ENCODE results near the gene JPH4. TPM values are rescaled to one million over a fixed set of nuclear protein-coding genes. Genes with fewer than 3 reads are reported as not detected.

Gene JPH4
- total RNA-seq, 1 donor from 2014 or later: 0.13 TPM

DNA sequence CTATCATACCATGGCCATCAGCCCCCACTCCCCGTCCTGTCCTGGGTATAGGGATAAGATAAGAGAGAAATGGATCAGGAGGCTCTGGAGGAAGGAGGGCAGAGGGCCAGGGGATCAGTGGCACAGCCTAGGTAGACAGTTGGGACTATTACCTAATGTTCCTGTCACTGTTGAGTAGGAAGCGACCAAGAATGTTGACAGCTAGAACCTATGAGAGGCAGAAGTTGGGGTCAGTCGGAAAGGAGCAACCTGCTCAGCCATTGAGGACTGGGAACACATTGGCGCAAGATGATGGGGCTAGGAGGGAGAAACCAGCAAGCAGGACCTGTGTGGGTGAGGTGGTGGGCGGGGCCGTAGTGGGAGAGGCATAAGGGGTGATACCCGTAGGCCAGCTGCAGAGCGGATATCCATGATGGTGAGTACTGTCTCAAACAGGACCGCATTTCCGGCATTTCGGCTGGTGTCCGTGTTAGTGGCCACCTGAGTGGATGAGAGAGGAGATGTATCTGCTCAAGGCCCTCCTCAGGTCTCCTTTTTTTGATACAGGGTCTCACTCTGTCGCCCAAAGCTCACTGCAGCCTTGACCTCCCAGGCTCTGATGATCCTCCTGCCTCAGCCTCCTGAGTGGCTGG, 14.3 kb downstream of the JPH4 start:
- no peak for DNase-seq (ENCODE audit: low read depth in 2 of 2)

DNA sequence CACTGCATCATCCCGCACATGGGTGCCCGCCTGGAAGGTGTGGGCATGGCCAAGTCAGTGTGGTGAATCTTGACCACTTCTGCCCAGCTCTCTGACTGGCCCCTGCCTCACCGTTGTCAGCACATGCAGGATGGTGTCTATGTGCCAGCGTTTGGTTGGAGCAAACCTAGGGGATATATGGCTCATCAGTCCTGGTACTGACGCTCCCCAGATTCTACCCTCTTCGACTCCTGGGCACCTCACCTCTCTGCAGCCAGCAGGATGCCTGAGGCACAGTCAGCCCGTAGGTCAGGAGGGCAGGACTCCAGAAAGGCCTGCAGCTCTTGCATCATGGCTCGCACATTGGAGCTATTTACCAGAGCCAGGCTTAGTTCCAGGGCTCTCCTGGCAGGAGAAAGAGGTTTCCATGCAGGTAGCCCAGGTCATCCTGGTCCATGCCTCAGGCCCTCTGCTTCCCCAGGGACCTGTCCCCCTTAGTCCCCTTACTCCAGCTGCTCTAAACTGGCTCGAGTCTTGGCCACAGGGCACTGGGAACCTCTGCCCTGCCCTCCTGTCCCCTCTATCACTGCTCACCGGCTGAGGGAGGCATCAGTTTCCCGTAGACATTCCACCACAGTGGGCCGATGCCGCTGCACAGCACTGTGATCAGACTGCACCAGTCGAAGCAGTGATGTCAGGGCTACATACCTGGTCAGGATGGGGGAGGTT, 15.0 kb downstream of the JPH4 start:
- DNase-seq (ENCODE audit: low read depth in 2 of 2): no peak

DNA sequence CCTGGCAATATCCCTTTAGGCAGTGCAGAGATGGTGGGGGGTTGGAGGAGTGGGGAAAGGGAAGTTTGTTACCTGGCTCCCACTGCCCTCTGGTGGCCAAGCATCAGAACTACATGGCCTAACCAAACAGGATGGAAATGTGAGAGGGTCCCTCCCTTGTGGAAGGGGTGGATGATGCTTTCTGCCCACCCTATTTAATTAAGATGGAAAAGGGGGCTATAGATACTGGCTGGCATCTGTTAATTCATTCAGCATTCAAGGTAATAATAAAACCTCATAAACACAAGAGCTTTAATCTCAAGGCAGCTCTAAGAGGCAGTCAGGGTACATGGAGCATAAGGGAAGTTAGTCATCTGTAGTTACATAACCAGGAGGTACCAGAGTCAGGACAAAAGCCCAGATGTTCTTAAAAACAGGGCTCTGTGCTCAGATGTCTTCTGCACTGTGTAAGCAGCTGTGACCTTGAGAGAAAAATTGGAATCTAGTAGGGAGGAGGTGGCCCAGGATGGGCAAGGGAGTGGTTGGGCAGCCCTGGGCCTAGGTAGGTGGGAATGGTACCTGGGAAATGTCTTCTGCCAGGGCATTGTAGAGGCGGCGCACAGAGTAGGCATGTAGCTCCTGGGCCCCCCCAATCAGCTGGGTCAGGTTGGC, 15.6 kb downstream of the JPH4 start:
- DNase-seq (ENCODE audit: low read depth in 2 of 2): peak; percentile 30 to 54

DNA sequence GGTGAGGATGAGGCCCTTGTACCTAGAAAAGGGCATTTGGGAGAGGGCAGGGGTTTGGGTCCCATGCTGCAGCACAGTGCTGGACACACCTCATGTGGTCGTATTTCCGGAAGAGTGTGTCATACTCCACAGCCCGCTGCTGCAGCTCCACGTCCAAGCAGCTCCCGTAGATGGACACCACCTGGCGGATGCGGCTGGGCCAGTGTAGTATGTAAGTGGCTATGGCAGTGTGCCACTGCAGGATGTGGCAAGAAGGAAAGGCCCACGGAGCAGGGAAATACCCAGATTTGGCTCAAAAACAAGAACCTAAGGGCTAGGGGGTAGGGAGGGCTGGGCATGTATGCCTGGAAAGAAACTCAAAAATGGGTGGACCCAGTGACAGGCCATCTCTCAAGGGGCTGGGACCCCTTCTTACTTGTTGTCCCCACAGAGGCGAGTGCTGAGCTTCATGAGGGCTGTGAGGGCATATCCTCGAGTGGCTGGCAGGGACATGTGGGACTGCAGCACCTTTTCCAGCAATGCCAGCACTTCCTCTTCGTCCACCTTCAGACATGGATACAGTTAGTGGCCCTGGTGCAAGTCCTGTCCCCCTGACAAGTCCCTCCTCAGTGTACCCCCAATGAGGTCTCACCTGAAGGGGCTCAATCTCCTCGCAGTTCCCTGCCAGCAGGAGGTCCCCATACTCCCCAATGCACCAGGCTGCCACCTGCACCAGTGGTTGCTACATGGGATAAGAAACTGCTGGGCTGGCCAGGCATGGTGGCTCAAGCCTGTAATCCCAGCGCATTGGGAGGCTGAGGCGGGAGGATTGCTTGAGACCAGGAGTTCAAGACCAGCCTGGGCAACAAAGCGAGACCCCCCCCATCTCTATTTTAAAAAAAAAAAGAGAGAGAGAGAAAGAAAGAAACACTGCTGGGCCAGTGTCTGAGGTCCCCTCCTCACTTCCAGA, 16.4 kb downstream of the JPH4 start:
- DNase-seq (ENCODE audit: low read depth in 2 of 2): no peak

- no peak for DNase-seq (ENCODE audit: low read depth in 2 of 2)
These were observed 17.3 kb downstream of the JPH4 start for GRCh38 chr14:23561259-23561658.

- DNase-seq (ENCODE audit: low read depth in 2 of 2): no peak
These were observed 18.6 kb downstream of the JPH4 start for GRCh38 chr14:23559926-23560520.

DNA sequence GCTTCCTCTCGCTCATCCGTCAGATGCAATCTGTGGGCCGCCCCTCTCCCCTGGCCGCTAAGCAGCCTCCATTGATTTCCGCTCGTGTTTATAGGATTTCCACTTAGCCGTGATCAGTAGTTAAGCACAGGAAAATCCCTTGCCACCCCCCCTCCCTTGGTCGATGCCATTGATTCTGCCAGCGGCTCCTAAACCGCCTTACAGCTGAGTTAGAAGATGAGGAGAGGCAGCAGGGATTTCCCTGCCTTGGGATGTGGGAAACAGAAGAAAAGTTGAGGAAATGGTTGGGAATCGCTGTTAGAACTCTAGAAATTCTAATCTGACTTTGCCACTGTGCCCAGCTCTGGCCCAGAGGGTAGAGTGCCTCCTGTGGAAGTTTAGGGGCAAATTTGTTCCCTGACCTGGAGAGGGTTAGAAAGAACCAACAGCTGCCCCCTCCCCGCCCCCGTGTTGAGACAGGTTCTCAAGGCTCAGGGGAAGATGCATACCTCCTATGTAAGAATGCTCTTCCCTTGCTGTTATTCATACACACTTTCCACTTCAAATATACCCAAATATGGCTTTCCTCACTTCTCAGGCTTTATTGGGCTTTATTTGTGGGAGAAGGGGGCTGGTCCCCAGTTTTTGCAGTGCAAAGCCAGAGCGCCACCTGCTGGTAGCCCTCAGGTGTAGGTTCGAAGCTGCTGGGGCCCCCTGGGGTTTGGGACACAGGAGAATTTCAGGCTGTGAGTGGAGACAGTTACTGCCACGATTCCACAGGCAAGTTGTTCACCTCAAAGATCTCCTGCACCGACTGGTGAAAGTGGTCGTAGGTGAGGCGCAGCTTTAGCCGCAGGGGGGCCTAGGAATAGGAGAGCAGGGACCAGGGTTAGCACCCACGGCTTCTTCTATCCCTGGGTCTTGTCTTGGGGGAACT, 19.3 kb downstream of the JPH4 start:
- DNase-seq (ENCODE audit: low read depth in 2 of 2): peak in 1 of 2 donors; percentile 57

DNA sequence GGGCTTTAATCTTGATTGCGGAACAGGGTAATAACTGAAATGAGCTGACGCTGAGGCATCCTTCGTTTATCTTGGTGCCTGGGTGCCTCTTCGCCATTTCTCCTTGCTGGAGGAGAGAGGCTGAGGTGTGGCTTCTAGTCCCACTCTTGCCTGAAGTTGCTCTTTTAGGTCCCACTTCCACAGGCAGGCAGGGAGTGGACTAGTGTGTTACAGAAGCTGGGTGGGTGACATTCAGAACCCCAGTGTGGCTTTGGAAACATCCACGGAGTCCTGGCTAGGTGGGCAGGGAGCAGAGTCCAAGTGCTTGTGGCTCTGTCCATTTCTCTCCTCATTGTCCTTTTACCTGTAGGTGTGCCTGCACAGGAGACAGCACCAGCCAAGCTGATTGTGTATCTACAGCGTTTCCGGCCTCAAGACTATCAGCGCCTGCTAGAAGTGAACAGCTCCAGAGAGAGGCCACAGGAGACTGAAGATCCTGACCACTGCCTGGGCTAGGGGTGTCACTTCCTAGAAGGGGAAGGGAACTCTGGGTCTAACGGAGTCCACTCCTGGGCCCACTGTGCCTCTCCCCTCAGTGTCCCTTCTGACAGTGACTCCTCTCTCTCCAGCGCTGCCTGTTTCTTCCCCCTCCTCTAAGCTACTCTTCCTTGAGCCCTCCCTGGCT, 20.1 kb downstream of the JPH4 start:
- DNase-seq (ENCODE audit: low read depth in 2 of 2): no peak

DNA sequence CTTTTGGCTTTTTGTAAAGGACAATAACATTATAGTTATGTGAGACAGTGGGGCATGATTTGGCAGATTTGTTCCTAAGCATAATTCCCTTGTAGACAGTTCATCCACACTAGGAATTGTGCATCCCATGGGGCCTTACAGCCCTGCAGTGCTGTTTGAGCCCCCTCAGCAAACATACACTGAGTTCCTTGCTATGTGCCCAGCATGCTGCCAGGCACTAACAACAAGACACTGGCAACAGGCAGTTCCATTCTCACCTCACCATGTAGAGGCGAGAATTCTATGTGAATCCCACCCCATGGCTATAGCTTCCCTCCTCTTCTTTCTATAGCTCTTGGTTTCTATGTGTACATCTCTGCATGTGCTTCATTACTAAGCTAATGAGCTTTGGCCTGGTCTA, 20.6 kb downstream of the JPH4 start:
- DNase-seq (ENCODE audit: low read depth in 2 of 2): no peak

- no peak for DNase-seq (ENCODE audit: low read depth in 2 of 2)
These were observed 21.1 kb downstream of the JPH4 start for GRCh38 chr14:23557521-23557920.

DNA sequence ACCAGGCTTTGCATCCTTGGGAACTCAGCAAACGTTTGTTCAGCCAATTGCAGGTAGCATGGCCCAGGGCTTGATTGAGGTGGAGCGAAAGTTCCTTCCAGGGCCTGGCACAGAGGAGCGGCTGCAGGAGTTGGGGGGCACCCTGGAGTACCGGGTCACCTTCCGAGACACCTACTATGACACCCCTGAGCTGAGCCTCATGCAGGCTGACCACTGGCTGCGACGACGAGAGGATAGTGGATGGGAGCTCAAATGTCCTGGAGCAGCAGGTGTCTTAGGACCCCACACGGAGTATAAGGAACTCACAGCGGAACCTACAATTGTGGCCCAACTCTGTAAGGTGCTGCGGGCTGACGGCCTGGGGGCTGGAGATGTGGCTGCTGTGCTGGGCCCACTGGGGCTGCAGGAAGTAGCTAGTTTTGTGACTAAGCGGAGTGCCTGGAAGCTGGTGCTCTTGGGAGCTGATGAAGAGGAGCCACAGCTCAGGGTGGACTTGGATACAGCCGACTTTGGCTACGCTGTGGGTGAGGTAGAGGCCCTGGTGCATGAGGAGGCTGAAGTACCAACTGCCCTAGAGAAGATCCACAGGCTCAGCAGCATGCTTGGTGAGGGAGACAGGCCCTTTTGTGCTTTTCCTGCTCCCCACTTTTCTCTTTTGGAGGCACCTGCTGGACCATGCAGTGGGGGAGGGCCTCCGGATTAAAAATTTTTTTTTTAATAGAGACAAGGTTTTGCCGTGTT, 21.7 kb downstream of the JPH4 start:
- DNase-seq (ENCODE audit: low read depth in 2 of 2): no peak

GRCh38 chr14:23555882-23556699, 22.5 kb downstream of the JPH4 start, which contains the start of gene THTPA:
TSS of gene THTPA (plus strand) at chr14:23556271. CDS start at chr14:23556758, 487 bp downstream.
- peak; percentile 73 to 86 for DNase-seq (ENCODE audit: low read depth in 2 of 2)

- no peak for DNase-seq (ENCODE audit: low read depth in 2 of 2)
These were observed 23.1 kb downstream of the JPH4 start for GRCh38 chr14:23555533-23555881.

GRCh38 chr14:23551266-23552028, 27.1 kb downstream of the JPH4 start, which contains the start of gene ZFHX2:
TSS of gene ZFHX2 (minus strand) at chr14:23551765. CDS start at chr14:23535325, 16,440 bp downstream.
- peak in 1 of 2 donors; percentile 62 for DNase-seq (ENCODE audit: low read depth in 2 of 2)

DNA sequence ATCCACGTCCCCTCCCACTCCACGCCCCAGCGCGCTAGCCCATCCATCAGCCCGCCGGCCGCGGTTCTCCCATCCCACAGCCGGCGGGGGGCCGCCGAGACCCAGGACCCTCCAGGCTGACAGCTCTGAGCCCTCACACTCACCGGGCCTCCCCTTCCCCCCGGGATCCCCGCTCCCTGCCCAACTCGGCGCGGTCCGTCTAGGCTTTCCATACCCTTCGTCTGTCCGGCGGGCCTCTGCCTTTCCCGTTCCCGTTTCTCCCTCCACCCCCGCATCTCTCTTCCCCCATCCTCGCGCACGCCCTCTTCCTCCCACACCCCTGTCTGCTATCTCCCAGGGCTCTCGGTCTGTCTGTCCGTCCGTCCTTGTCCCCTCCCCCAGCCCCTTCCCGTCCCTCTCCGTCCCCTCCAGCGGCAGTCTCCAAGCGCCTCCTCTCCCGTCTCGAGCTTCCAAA, 27.8 kb downstream of the JPH4 start:
- no peak for DNase-seq (ENCODE audit: low read depth in 2 of 2)

DNA sequence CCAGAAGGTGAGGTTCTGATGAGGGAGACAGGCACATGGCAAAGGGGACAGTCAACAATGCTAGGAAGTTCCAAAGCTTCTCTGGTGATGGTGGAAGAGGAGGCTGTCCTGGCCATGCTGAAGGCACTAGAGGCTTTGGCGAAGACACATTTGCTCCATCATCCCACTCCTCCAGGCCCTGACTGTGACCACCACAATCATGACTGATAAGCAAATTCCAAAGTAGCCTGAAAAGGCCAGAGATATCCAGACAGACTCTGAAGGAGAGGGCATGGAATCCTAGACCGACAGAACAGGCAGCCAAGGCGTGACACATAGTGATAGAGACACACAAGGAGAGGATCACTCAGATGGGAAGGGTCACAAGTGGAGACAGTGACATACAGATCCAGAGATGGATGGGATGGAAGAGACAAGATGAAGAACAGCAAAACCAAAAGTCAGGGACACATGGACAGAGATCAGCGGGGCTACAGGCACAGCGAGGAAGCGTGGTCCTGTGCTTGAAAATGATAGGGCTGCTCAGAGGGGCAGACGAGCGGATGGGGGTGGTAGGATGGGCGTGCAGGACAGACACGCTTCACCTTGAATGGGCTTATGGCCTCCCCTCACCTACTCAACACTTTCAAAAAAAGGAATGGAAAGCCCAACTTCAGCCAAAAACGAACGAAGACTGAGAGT, 28.3 kb downstream of the JPH4 start:
- DNase-seq (ENCODE audit: low read depth in 2 of 2): no peak
